Smooth muscle cell (in vitro differentiated cells): ENCODE results near the gene IKZF4. TPM values are rescaled to one million over a fixed set of nuclear protein-coding genes. Genes with fewer than 3 reads are reported as not detected.

ENCODE experiments used
- DNase-seq: peaks from one replicate; lab custom pipeline; 2025; ENCODE audit not compliant: unreplicated experiment; lab: John Stamatoyannopoulos, UW
- H2AFZ ChIP-seq: fragments of 200-600 bp; sonication (generic); 2 replicates; pipeline ENCODE4 v1.6.0; 2016; ENCODE audit warnings: antibody characterized with exemption, low read depth, mild to moderate bottlenecking
- H3F3A ChIP-seq: fragments of 200-600 bp; sonication (generic); 2 replicates; pipeline ENCODE4 v1.6.0; 2017; ENCODE audit warnings: antibody characterized with exemption, low read depth
- H3K27ac ChIP-seq: fragments of 200-600 bp; sonication (generic); 2 replicates; pipeline ENCODE4 v1.5.1; 2016; ENCODE audit warnings: low read depth, mild to moderate bottlenecking
- H3K27me3 ChIP-seq: fragments of 200-600 bp; sonication (generic); 2 replicates; pipeline ENCODE4 v1.6.1; 2016; ENCODE audit warnings: low read depth, mild to moderate bottlenecking
- H3K36me3 ChIP-seq: fragments of 200-600 bp; sonication (generic); 2 replicates; pipeline ENCODE4 v1.5.1; 2016; ENCODE audit warnings: low read depth
- H3K4me1 ChIP-seq: fragments of 200-600 bp; sonication (generic); 2 replicates; pipeline ENCODE4 v1.5.1; 2016; ENCODE audit warnings: low read depth
- H3K4me2 ChIP-seq: fragments of 200-600 bp; sonication (generic); 2 replicates; pipeline ENCODE4 v1.6.0; 2016; ENCODE audit warnings: mild to moderate bottlenecking
- H3K4me3 ChIP-seq: fragments of 200-600 bp; sonication (generic); 2 replicates; pipeline ENCODE4 v1.5.1; 2016; ENCODE audit warnings: mild to moderate bottlenecking
- H3K79me2 ChIP-seq: fragments of 200-600 bp; sonication (generic); 2 replicates; pipeline ENCODE4 v1.6.0; 2016; ENCODE audit warnings: low read depth, mild to moderate bottlenecking
- H3K9ac ChIP-seq: fragments of 200-600 bp; sonication (generic); 2 replicates; pipeline ENCODE4 v1.6.0; 2016; ENCODE audit warnings: low read depth
- H3K9me3 ChIP-seq: fragments of 200-600 bp; sonication (generic); replicated peaks from 2 replicates; pipeline ENCODE4 v1.5.1; 2016; ENCODE audit warnings: low read depth
- H4K20me1 ChIP-seq: fragments of 200-600 bp; sonication (generic); 2 replicates; pipeline ENCODE4 v1.6.0; 2016; ENCODE audit warnings: low read depth
- WGBS: methylation state at CpG from one replicate; pipeline ENCODE4 v1.1.7; 2016; ENCODE audit warnings: low lambda C conversion rate; 5-methylcytosine and 5-hydroxymethylcytosine counted together
- polyA plus RNA-seq: library from polyadenylated mRNA; unstranded; fragments of >200 nt; fragmentation: Nextera tagmentation; extraction: Ambion mirVana; gene quantifications from 2 replicates; pipeline ENCODE4 v1.2.1, GENCODE V29; 2016
- total RNA-seq: library from RNA; depleted of rRNA; stranded (reverse); fragments of >200 nt; gene quantifications from 2 replicates; pipeline ENCODE4 v1.2.3, GENCODE V29; 2014
- TF ChIP-seq, protein P1 (sequence below): fragments of 200-600 bp; sonication (generic); IDR thresholded peaks from 2 replicates; pipeline ENCODE4 v1.5.1; 2017; ENCODE audit warnings: borderline replicate concordance, mild to moderate bottlenecking, antibody characterized with exemption; ENCODE audit not compliant: insufficient read depth, poor library complexity, severe bottlenecking

The IKZF4 gene
- total and polyA plus RNA-seq, 2 experiments from 2014 or later: 4.2 to 5.4 TPM

- no peaks in the 10 kb centered on the region for H3K9me3 ChIP-seq
- no peak overlapping the region for H3K9ac ChIP-seq
- TF ChIP-seq, protein P1, sequence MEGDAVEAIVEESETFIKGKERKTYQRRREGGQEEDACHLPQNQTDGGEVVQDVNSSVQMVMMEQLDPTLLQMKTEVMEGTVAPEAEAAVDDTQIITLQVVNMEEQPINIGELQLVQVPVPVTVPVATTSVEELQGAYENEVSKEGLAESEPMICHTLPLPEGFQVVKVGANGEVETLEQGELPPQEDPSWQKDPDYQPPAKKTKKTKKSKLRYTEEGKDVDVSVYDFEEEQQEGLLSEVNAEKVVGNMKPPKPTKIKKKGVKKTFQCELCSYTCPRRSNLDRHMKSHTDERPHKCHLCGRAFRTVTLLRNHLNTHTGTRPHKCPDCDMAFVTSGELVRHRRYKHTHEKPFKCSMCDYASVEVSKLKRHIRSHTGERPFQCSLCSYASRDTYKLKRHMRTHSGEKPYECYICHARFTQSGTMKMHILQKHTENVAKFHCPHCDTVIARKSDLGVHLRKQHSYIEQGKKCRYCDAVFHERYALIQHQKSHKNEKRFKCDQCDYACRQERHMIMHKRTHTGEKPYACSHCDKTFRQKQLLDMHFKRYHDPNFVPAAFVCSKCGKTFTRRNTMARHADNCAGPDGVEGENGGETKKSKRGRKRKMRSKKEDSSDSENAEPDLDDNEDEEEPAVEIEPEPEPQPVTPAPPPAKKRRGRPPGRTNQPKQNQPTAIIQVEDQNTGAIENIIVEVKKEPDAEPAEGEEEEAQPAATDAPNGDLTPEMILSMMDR: peak; percentile 68
- peaks cover 9% of the 10 kb centered on the region for H3F3A ChIP-seq
- 93% methylated on average over 6 of the region's 6 CpGs for WGBS
- no peaks in the 10 kb centered on the region for H3K79me2 ChIP-seq
- DNase-seq: no peak
- H3K27me3 ChIP-seq: no peaks in the 10 kb centered on the region
- no peaks in the 10 kb centered on the region for H4K20me1 ChIP-seq
- H3K4me2 ChIP-seq: peak overlapping the region; percentile 47
- no peak overlapping the region for H3K4me3 ChIP-seq
- no peak overlapping the region for H2AFZ ChIP-seq
- peak overlapping the region; percentile 66 for H3K27ac ChIP-seq
- peaks cover 3% of the 10 kb centered on the region for H3K36me3 ChIP-seq
- H3K4me1 ChIP-seq: peaks cover 4% of the 10 kb centered on the region
Measured at GRCh38 chr12:56029666-56030293, 8.9 kb downstream of the IKZF4 start.

- Histone ChIP-seq H3K4me2 (no peak overlapping the region), H3K27me3 (no peaks in the 10 kb centered on the region), H3K27ac (no peak overlapping the region), H3K4me1 (peaks cover 4% of the 10 kb centered on the region), H3K36me3 (peaks cover 3% of the 10 kb centered on the region), H4K20me1 (no peaks in the 10 kb centered on the region), H2AFZ (no peak overlapping the region), H3K9ac (no peak overlapping the region), H3F3A (peaks cover 9% of the 10 kb centered on the region), H3K9me3 (no peaks in the 10 kb centered on the region), H3K79me2 (no peaks in the 10 kb centered on the region), H3K4me3 (no peak overlapping the region)
- WGBS: 63% methylated on average over 1 of the region's 1 CpG
- no peak for DNase-seq
- TF ChIP-seq, protein P1: no peak
Measured at GRCh38 chr12:56031987-56032386, 11.1 kb downstream of the IKZF4 start.

- Histone ChIP-seq H4K20me1 (no peaks in the 10 kb centered on the region), H3K9ac (no peak overlapping the region), H3F3A (no peaks in the 10 kb centered on the region), H3K36me3 (peaks cover 3% of the 10 kb centered on the region), H3K4me2 (no peak overlapping the region), H3K9me3 (no peaks in the 10 kb centered on the region), H3K79me2 (no peaks in the 10 kb centered on the region), H3K4me1 (no peaks in the 10 kb centered on the region), H3K27ac (no peak overlapping the region), H2AFZ (no peak overlapping the region), H3K27me3 (no peaks in the 10 kb centered on the region), H3K4me3 (no peak overlapping the region)
- TF ChIP-seq, protein P1: no peak
- 90% methylated on average over 18 of the region's 21 CpGs for WGBS
- no peak for DNase-seq
Measured at GRCh38 chr12:56034586-56035332, 13.9 kb downstream of the IKZF4 start.
